ENCODE data around the gene JOSD1. TPM values are rescaled to one million over a fixed set of nuclear protein-coding genes. Genes with fewer than 3 reads are reported as not detected.

The JOSD1 gene
- total RNA-seq, 1 experiment from 2014 or later = 58.5 TPM

DNA sequence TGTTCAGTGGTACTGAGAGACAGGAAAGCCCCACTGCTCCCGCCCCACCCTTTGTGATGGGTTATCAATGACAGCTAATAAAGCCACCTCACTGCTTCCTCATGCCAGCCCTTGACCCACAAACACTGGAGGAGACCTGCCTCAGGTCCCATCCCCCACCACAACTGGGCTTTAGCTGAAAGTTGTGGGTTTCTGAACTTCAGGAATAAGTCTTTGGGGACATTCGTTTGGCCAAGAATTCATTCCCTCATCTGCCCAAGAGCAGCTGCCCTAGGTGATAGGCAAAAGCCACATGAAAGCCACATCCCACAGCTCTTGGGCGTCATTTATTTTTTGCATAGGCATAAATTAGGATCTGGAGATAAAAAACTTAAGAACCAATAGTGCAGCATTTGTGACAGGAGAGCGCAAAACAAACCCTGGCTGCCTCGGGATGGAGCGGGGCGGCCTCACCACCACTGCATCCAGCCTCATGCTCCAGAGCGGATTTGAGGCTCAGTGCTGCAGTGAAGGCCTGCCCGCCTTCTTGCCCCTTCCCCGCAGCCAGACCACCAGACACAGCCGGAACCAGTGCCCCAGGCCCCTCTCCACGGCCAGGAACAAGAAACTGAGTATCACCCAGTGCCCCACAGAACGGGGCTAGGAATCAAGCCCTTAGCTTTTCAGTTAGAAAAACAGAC, 33.8 kb upstream of the JOSD1 start:
- no peak overlapping the region for H3K4me3 Mint-ChIP-seq (ENCODE audit: low read depth, unreplicated experiment)
- CTCF ChIA-PET = interaction anchor here (0.5 to 1.5 kb wide), 2 partner anchors 10 to 654 kb away, joined by 5 to 8 read pairs; no protein-coding TSS in a partner anchor

DNA sequence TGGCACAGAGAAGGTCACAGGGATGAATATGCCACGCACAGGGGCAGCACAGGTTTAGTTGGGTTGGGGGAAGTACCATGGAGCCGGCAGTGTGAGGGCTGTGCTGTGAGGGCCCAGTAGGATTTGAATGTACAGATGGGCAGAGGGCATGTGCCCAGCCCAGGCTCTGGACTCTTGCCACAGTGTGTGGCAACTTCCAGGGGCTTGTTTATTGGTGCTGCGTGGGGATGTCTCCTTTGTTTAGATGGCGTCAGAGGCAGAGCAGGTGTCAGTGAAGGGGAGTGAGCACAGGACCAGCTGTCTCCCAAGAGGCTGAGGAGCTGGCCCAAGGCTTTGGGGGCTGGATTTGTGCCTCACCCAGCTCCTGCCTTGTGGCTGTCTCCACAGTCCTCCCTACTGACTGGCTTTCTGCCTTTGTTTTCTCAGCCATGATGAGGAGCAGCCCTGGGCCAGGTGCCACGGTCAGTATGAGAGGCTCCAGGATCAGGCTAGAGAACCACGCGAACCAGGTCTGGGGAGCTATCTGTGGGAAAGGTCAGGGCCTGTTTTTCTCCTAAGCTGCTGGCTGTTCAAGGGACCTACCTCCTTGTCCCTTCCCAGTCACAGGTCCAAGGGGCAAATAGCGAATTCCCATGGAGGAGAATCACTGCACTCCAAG, 33.1 kb upstream of the JOSD1 start:
- Mint-ChIP-seq H3K36me3 (ENCODE audit: insufficient read depth, unreplicated experiment) (peaks cover 72% of the 10 kb centered on the region), H3K9me3 (ENCODE audit: low read depth, unreplicated experiment) (no peaks in the 10 kb centered on the region), H3K27me3 (ENCODE audit: unreplicated experiment) (no peaks in the 10 kb centered on the region), H3K4me1 (ENCODE audit: low read depth, unreplicated experiment) (no peaks in the 10 kb centered on the region), H3K27ac (ENCODE audit: unreplicated experiment) (peak overlapping the region; percentile 45), H3K4me3 (ENCODE audit: low read depth, unreplicated experiment) (no peak overlapping the region)
- TF ChIP-seq, protein P1, sequence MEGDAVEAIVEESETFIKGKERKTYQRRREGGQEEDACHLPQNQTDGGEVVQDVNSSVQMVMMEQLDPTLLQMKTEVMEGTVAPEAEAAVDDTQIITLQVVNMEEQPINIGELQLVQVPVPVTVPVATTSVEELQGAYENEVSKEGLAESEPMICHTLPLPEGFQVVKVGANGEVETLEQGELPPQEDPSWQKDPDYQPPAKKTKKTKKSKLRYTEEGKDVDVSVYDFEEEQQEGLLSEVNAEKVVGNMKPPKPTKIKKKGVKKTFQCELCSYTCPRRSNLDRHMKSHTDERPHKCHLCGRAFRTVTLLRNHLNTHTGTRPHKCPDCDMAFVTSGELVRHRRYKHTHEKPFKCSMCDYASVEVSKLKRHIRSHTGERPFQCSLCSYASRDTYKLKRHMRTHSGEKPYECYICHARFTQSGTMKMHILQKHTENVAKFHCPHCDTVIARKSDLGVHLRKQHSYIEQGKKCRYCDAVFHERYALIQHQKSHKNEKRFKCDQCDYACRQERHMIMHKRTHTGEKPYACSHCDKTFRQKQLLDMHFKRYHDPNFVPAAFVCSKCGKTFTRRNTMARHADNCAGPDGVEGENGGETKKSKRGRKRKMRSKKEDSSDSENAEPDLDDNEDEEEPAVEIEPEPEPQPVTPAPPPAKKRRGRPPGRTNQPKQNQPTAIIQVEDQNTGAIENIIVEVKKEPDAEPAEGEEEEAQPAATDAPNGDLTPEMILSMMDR (IDR thresholded peaks at IDR 0.05; ENCODE audit: unreplicated experiment) = no peak
- CTCF ChIA-PET = interaction anchor here (1.5 kb wide), 1 partner anchor 9 kb away, joined by 5 read pairs; no protein-coding TSS in a partner anchor
- intact Hi-C loops (cut with micrococcal nuclease; ENCODE audit: unreplicated experiment) = no loop called here
- no TSS peak for BruUV-seq (replicated peaks)
- DNase-seq = no peak

More for the DNA sequence above, 33.8 kb upstream of the JOSD1 start:
- Mint-ChIP-seq H3K27ac (ENCODE audit: unreplicated experiment) (peak overlapping the region; percentile 48), H3K27me3 (ENCODE audit: unreplicated experiment) (no peaks in the 10 kb centered on the region), H3K36me3 (ENCODE audit: insufficient read depth, unreplicated experiment) (peaks cover 74% of the 10 kb centered on the region), H3K4me1 (ENCODE audit: low read depth, unreplicated experiment) (no peaks in the 10 kb centered on the region), H3K9me3 (ENCODE audit: low read depth, unreplicated experiment) (no peaks in the 10 kb centered on the region)
- BruUV-seq (replicated peaks) = TSS peak; percentile 44
- TF ChIP-seq, protein P1 (IDR thresholded peaks at IDR 0.05; ENCODE audit: unreplicated experiment) = no peak
- intact Hi-C loops (cut with micrococcal nuclease; ENCODE audit: unreplicated experiment) = no loop called here
- no peak for DNase-seq

DNA sequence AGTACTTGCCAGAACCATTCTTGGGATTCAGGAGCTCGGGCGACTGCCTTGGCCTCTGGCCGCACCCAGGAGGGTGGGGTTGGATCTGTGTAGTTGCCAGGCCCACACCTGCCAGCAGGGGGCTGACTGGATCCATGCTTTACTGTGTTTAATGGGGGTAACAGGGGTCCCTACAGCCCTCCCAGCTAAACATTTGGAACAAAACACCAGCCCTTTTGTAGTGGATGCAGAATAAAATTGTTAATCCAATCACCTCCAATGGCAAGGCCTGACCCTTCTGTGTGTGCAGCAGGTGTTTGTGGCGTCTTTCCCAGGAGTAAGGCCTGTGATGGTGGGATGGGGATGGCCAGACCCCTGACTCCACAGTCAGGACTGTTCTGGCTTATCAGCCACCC, 32.6 kb upstream of the JOSD1 start:
- CTCF ChIA-PET = interaction anchor here (1.5 kb wide), 1 partner anchor 9 kb away, joined by 5 read pairs; no protein-coding TSS in a partner anchor
- peak overlapping the region; percentile 45 for H3K27ac Mint-ChIP-seq (ENCODE audit: unreplicated experiment)
- peak; percentile 61 for DNase-seq
- TF ChIP-seq, protein P1 (IDR thresholded peaks at IDR 0.05; ENCODE audit: unreplicated experiment) = peak; percentile 90
- peaks cover 68% of the 10 kb centered on the region for H3K36me3 Mint-ChIP-seq (ENCODE audit: insufficient read depth, unreplicated experiment)
- intact Hi-C loops (cut with micrococcal nuclease; ENCODE audit: unreplicated experiment) = no loop called here
- BruUV-seq (replicated peaks) = no TSS peak
- H3K4me3 Mint-ChIP-seq (ENCODE audit: low read depth, unreplicated experiment) = no peak overlapping the region
- H3K9me3 Mint-ChIP-seq (ENCODE audit: low read depth, unreplicated experiment) = no peaks in the 10 kb centered on the region
- no peaks in the 10 kb centered on the region for H3K4me1 Mint-ChIP-seq (ENCODE audit: low read depth, unreplicated experiment)
- H3K27me3 Mint-ChIP-seq (ENCODE audit: unreplicated experiment) = no peaks in the 10 kb centered on the region

DNA sequence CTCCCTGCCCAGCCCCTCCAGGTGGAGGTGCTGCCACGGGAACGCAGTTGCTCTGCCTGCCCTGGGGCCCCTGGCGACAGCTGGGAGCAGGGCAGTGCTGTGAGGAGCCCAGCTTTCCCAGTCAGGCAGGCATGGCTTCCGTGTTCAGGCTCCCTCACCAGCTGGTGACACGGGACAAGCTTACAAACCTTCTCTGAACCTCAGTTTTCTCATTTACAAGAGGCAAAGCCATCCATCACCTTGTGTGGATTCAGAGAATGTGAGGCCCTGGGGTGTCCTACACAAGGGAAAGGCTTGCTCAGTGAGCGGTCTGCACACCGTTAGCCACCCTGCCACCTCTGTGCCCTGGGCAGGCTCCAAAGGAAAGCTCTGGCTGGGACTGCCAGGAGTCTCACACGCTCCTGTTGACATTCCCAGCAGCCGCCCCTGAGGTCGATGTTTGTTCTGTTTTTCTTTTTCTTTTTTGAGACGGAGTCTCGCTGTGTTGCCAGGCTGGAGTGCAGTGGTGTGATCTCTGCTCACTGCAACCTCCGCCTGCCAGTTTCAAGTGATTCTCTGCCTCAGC, 31.6 kb upstream of the JOSD1 start:
- Mint-ChIP-seq H3K4me1 (ENCODE audit: low read depth, unreplicated experiment) (no peaks in the 10 kb centered on the region), H3K36me3 (ENCODE audit: insufficient read depth, unreplicated experiment) (peaks cover 63% of the 10 kb centered on the region), H3K27me3 (ENCODE audit: unreplicated experiment) (no peaks in the 10 kb centered on the region), H3K27ac (ENCODE audit: unreplicated experiment) (peak overlapping the region; percentile 45), H3K4me3 (ENCODE audit: low read depth, unreplicated experiment) (no peak overlapping the region), H3K9me3 (ENCODE audit: low read depth, unreplicated experiment) (no peaks in the 10 kb centered on the region)
- no TSS peak for BruUV-seq (replicated peaks)
- DNase-seq = no peak
- intact Hi-C loops (cut with micrococcal nuclease; ENCODE audit: unreplicated experiment) = no loop called here
- CTCF ChIA-PET = interaction anchor here (0.9 kb wide), 1 partner anchor 14 kb away, joined by 3 read pairs; no protein-coding TSS in a partner anchor
- TF ChIP-seq, protein P1 (IDR thresholded peaks at IDR 0.05; ENCODE audit: unreplicated experiment) = no peak

All from Calu3 (cell line).